ENCODE results near the gene ANGPTL7. TPM values are rescaled to one million over a fixed set of nuclear protein-coding genes. Genes with fewer than 3 reads are reported as not detected.

ANGPTL7 gene
- total and polyA plus RNA-seq, 2 of the 8 experiments (the other 6 are each of a cell fraction or from before 2014, with no cell fraction given), result not detected

DNA sequence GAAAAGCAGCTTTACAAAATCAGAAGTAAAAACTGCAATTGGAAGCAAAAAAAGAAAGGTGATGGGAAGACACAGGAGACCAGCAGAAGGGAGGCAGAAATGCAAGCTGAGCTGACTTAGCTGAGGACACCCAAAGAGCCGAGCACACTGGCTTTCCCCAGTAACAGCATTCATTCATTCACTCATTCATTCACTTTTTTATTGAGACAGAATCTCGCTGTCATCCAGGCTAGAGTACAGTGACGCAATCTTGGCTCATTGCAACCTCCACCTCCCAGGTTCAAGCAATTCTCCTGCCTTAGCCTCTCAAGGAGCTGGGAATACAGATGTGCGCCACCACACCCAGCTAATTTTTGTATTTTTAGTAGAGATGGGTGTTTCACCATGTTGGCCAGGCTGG, 8.2 kb downstream of the ANGPTL7 start (continued):
- TF ChIP-seq, protein P1, sequence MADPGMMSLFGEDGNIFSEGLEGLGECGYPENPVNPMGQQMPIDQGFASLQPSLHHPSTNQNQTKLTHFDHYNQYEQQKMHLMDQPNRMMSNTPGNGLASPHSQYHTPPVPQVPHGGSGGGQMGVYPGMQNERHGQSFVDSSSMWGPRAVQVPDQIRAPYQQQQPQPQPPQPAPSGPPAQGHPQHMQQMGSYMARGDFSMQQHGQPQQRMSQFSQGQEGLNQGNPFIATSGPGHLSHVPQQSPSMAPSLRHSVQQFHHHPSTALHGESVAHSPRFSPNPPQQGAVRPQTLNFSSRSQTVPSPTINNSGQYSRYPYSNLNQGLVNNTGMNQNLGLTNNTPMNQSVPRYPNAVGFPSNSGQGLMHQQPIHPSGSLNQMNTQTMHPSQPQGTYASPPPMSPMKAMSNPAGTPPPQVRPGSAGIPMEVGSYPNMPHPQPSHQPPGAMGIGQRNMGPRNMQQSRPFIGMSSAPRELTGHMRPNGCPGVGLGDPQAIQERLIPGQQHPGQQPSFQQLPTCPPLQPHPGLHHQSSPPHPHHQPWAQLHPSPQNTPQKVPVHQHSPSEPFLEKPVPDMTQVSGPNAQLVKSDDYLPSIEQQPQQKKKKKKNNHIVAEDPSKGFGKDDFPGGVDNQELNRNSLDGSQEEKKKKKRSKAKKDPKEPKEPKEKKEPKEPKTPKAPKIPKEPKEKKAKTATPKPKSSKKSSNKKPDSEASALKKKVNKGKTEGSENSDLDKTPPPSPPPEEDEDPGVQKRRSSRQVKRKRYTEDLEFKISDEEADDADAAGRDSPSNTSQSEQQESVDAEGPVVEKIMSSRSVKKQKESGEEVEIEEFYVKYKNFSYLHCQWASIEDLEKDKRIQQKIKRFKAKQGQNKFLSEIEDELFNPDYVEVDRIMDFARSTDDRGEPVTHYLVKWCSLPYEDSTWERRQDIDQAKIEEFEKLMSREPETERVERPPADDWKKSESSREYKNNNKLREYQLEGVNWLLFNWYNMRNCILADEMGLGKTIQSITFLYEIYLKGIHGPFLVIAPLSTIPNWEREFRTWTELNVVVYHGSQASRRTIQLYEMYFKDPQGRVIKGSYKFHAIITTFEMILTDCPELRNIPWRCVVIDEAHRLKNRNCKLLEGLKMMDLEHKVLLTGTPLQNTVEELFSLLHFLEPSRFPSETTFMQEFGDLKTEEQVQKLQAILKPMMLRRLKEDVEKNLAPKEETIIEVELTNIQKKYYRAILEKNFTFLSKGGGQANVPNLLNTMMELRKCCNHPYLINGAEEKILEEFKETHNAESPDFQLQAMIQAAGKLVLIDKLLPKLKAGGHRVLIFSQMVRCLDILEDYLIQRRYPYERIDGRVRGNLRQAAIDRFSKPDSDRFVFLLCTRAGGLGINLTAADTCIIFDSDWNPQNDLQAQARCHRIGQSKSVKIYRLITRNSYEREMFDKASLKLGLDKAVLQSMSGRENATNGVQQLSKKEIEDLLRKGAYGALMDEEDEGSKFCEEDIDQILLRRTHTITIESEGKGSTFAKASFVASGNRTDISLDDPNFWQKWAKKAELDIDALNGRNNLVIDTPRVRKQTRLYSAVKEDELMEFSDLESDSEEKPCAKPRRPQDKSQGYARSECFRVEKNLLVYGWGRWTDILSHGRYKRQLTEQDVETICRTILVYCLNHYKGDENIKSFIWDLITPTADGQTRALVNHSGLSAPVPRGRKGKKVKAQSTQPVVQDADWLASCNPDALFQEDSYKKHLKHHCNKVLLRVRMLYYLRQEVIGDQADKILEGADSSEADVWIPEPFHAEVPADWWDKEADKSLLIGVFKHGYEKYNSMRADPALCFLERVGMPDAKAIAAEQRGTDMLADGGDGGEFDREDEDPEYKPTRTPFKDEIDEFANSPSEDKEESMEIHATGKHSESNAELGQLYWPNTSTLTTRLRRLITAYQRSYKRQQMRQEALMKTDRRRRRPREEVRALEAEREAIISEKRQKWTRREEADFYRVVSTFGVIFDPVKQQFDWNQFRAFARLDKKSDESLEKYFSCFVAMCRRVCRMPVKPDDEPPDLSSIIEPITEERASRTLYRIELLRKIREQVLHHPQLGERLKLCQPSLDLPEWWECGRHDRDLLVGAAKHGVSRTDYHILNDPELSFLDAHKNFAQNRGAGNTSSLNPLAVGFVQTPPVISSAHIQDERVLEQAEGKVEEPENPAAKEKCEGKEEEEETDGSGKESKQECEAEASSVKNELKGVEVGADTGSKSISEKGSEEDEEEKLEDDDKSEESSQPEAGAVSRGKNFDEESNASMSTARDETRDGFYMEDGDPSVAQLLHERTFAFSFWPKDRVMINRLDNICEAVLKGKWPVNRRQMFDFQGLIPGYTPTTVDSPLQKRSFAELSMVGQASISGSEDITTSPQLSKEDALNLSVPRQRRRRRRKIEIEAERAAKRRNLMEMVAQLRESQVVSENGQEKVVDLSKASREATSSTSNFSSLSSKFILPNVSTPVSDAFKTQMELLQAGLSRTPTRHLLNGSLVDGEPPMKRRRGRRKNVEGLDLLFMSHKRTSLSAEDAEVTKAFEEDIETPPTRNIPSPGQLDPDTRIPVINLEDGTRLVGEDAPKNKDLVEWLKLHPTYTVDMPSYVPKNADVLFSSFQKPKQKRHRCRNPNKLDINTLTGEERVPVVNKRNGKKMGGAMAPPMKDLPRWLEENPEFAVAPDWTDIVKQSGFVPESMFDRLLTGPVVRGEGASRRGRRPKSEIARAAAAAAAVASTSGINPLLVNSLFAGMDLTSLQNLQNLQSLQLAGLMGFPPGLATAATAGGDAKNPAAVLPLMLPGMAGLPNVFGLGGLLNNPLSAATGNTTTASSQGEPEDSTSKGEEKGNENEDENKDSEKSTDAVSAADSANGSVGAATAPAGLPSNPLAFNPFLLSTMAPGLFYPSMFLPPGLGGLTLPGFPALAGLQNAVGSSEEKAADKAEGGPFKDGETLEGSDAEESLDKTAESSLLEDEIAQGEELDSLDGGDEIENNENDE (IDR thresholded peaks at IDR 0.05; ENCODE audit: insufficient replicate concordance, low read length), result no peak
- no peak for TF ChIP-seq SRF (IDR thresholded peaks at IDR 0.05; ENCODE audit: low read depth, low read length)
- TF ChIP-seq CEBPB (IDR thresholded peaks at IDR 0.05; ENCODE audit: low read depth, low read length), result no peak
- no peak for TF ChIP-seq JUN (IDR thresholded peaks at IDR 0.05; ENCODE audit: low read depth, low read length)
- no peak for TF ChIP-seq SAP30 (IDR thresholded peaks at IDR 0.05; ENCODE audit: insufficient read depth, insufficient replicate concordance, low read length)
- no peak for TF ChIP-seq TAF7 (optimal IDR thresholded peaks at IDR 0.05; ENCODE audit: borderline replicate concordance, low read depth, low read length)

Data from H1 (cell line).